ENCODE data around the gene DYNC1LI2.

- TF ChIP-seq POLR2A (IDR thresholded peaks at IDR 0.05; ENCODE audit: low read depth, low read length), result no peak
- TF ChIP-seq BHLHE40 (IDR thresholded peaks at IDR 0.05; ENCODE audit: borderline replicate concordance in 1 of 2, low read depth in 2 of 2, low read length in 1 of 2), result peak in 1 of 2 experiments; percentile 50; a peak in 2 of 4 replicates
- no peak for TF ChIP-seq TAF1 (IDR thresholded peaks at IDR 0.05; ENCODE audit: borderline replicate concordance, low read depth, low read length)
- TF ChIP-seq POLR2AphosphoS2 (IDR thresholded peaks at IDR 0.05; ENCODE audit: low read depth, low read length), result no peak
- no peak for TF ChIP-seq CREB1 (IDR thresholded peaks at IDR 0.05; ENCODE audit: low read depth)
- TF ChIP-seq CHD2 (IDR thresholded peaks at IDR 0.05; ENCODE audit: borderline replicate concordance, low read depth, low read length), result no peak
- TF ChIP-seq POLR2AphosphoS5 (IDR thresholded peaks at IDR 0.05; ENCODE audit: low read length), result no peak
- TF ChIP-seq KAT2A (conservative IDR thresholded peaks at IDR 0.05; ENCODE audit: control insufficient read depth, low read depth, low read length), result no peak
- peak in 1 of 3 experiments; percentile 37; a peak in 1 of 6 replicates for TF ChIP-seq CTCF (IDR thresholded peaks at IDR 0.05 in 2 of 3, conservative IDR thresholded peaks at IDR 0.05 in 1 of 3; ENCODE audit: control insufficient read depth in 2 of 3, extremely low read depth in 1 of 3, insufficient read depth in 1 of 3, low read depth in 3 of 3, low read length in 3 of 3)
- no peak for TF ChIP-seq MAX (IDR thresholded peaks at IDR 0.05; ENCODE audit: low read depth, low read length)
- no peak for TF ChIP-seq BCL11A (IDR thresholded peaks at IDR 0.05; ENCODE audit: low read depth, low read length)
- no peak for TF ChIP-seq FOXK2 (IDR thresholded peaks at IDR 0.05)
Observed at GRCh38 chr16:66696669-66697630, 54.5 kb downstream of the DYNC1LI2 start, which contains the start of gene CMTM4.
